Neural crest cell (in vitro differentiated cells): ENCODE measurements around the gene DGCR6L. TPM values are rescaled to one million over a fixed set of nuclear protein-coding genes. Genes with fewer than 3 reads are reported as not detected.
"Not testable (repeated sequence)": the region's sequence is repeated elsewhere in the genome, so short reads cannot be mapped to it uniquely, and the experiment has no call there.

Experiments
- DNase-seq: peaks from one replicate; pipeline ENCODE4 v3.0.0; 2021; ENCODE audit warnings: low read depth, mixed read lengths, low spot score
- H3K27ac Mint-ChIP-seq: one replicate; pipeline ENCODE4 v1.8.0; 2021; ENCODE audit warnings: mild to moderate bottlenecking, mixed read lengths; ENCODE audit not compliant: unreplicated experiment
- H3K27me3 Mint-ChIP-seq: 2 replicates; pipeline ENCODE4 v1.8.0; 2021; ENCODE audit warnings: low read depth, mild to moderate bottlenecking, mixed read lengths
- H3K36me3 Mint-ChIP-seq: 2 replicates; pipeline ENCODE4 v1.8.0; 2021; ENCODE audit warnings: low read depth, mild to moderate bottlenecking, mixed read lengths
- H3K4me1 Mint-ChIP-seq: 2 replicates; pipeline ENCODE4 v1.8.0; 2021; ENCODE audit warnings: mixed read lengths
- H3K4me3 Mint-ChIP-seq: one replicate; pipeline ENCODE4 v1.8.0; 2021; ENCODE audit warnings: mild to moderate bottlenecking, mixed read lengths
- H3K9me3 Mint-ChIP-seq: 2 replicates; pipeline ENCODE4 v1.8.0; 2021; ENCODE audit warnings: mixed read lengths
- CTCF ChIP-seq: fragments of 200-600 bp; sonication (generic); conservative IDR thresholded peaks from 2 replicates; pipeline ENCODE4 v1.5.0; 2021; ENCODE audit warnings: antibody characterized with exemption, mild to moderate bottlenecking
- total RNA-seq: library from RNA; stranded (reverse); gene quantifications from 2 replicates; pipeline ENCODE4 v1.2.1, GENCODE V29; 2021

DGCR6L gene
- total RNA-seq, 1 donor from 2014 or later: 58.7 TPM

DNA sequence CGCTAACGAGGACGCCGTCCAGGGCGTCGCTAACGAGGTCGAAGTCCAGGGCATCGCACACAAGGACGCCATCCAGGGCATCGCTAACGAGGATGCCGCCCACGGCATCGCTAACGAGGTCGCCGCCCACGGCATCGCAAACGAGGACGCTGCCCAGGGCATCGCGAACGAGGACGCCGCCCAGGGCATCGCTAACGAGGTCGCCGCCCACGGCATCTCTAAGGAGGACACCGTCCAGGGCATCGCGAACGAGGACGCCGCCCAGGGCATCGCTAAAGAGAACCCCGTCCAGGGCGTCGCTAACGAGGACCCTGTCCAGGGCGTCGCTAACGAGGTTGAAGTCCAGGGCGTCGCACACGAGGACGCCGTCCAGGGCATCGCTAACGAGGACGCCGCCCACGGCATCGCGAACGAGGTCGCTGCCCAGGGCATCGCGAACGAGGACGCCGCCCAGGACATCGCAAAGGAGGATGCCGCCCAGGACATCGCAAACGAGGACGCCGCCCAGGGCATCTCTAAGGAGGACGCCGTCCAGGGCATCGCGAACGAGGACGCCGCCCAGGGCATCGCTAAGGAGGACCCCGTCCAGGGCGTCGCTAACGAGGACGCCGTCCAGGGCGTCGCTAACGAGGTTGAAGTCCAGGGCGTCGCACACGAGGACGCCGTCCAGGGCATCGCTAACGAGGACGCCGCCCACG is 36.2 kb upstream of the DGCR6L start:
- not testable (repeated sequence) for H3K4me3 Mint-ChIP-seq, DNase-seq, H3K4me1 Mint-ChIP-seq, H3K27me3 Mint-ChIP-seq, H3K9me3 Mint-ChIP-seq, H3K27ac Mint-ChIP-seq, H3K36me3 Mint-ChIP-seq

GRCh38 chr22:20354238-20354975 is 34.5 kb upstream of the DGCR6L start:
- Mint-ChIP-seq H3K27ac (no peak overlapping the region), H3K4me3 (peak overlapping the region; percentile 57), H3K4me1 (no peaks in the 10 kb centered on the region), H3K9me3 (no peaks in the 10 kb centered on the region), H3K36me3 (peaks cover 4% of the 10 kb centered on the region), H3K27me3 (no peaks in the 10 kb centered on the region)
- no peak for DNase-seq
- TF ChIP-seq CTCF: no peak

DNA sequence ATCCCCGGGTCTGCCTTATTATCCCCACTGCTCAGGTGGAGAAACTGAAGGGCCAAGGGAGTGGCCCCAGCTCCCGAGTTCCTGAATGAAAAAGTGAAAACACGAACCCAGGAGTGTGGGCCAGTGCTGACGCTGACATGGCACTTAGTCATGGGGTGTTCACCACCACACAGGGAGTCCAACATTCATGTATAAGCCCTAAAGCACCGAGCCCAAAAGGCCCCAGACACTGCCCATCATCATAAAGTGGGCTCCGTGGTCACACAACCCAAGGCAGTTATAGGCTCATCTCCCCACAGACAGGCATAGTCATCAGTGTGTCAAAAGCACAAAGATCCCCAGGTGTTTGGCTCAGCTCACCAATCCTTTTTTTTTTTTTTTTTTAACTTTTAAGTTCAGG is 32.7 kb upstream of the DGCR6L start:
- H3K9me3 Mint-ChIP-seq, H3K27me3 Mint-ChIP-seq, H3K27ac Mint-ChIP-seq, H3K36me3 Mint-ChIP-seq, DNase-seq, H3K4me3 Mint-ChIP-seq, H3K4me1 Mint-ChIP-seq: not testable (repeated sequence)

DNA sequence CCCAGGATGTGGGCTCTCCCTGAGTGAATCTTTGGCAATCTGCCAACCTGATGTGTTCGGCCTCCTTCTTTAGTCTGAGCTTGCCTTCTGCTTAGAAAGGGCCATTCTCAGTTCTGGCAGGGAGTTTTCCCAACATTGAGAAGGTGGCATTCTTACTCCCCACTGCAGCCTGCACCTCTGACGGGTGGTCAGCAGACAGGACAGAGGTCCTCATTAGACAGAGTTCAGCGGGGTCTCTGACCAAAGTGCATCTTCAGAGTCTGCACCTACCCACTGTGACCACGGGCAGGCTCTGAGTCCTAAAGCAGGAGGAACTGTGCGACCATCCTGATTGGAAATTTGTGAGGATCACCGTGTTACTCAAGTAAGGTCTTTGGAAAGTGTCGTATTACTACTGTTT is 26.7 kb upstream of the DGCR6L start:
- H3K4me1 Mint-ChIP-seq, H3K36me3 Mint-ChIP-seq, H3K27ac Mint-ChIP-seq, H3K9me3 Mint-ChIP-seq, H3K4me3 Mint-ChIP-seq, DNase-seq, H3K27me3 Mint-ChIP-seq: not testable (repeated sequence)

- not testable (repeated sequence) for H3K27me3 Mint-ChIP-seq, H3K9me3 Mint-ChIP-seq, H3K4me3 Mint-ChIP-seq, H3K36me3 Mint-ChIP-seq, DNase-seq, H3K4me1 Mint-ChIP-seq, H3K27ac Mint-ChIP-seq
Observed at GRCh38 chr22:20338291-20338690, 18.4 kb upstream of the DGCR6L start.

DNA sequence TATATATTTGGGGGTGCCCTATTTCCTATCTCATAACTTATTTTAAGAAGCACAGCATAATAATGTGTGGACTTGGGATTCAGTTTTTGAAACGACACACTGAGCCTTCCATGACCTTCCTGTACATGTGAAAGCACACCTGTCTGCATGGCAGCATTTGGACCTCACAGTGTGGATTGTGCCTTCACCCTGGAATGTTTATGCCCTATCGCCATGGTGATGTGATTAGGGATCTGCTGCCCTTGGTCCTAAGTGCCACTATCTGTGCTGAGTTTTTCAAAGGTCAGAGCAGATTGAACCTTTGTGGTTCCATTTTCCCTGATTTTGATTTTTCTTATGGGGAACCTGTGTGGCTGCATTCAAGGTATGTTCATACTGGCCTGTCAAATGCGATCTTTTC is 17.9 kb upstream of the DGCR6L start:
- H3K27ac Mint-ChIP-seq, H3K27me3 Mint-ChIP-seq, H3K4me1 Mint-ChIP-seq, H3K36me3 Mint-ChIP-seq, H3K4me3 Mint-ChIP-seq, H3K9me3 Mint-ChIP-seq, DNase-seq: not testable (repeated sequence)

DNA sequence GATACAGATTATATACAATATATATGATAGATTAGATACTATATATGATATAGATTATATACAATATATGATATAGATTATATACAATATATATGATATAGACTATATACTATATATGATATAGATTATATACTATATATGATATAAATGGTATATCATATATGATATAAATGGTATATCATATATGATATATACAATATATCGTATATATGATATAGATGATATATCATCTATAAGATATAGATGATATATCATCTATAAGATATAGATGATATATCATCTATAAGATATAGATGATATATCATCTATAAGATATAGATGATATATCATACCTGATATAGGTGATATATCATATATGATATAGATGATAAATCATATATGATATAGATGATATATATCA is 16.7 kb upstream of the DGCR6L start:
- not testable (repeated sequence) for H3K36me3 Mint-ChIP-seq, H3K4me3 Mint-ChIP-seq, DNase-seq, H3K27me3 Mint-ChIP-seq, H3K27ac Mint-ChIP-seq, H3K9me3 Mint-ChIP-seq, H3K4me1 Mint-ChIP-seq

DNA sequence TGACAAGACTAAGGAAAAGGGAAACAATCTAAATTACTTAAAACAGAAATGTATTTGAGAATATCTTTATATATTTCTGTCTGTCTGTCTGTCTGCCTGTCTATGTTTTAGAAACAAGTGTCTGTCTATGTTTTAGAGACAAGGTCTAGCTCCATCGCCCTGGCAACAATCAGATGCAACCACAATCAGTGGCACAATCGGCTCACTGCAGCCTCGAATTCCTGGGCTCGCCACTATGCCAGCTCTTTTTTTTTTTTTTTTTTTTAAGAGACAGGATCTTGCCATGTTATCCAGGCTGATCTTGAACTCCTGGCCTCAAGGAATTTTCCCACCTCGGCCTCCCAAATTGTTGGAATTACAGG is 8.7 kb upstream of the DGCR6L start:
- not testable (repeated sequence) for H3K27me3 Mint-ChIP-seq, H3K4me3 Mint-ChIP-seq, H3K36me3 Mint-ChIP-seq, H3K27ac Mint-ChIP-seq, H3K9me3 Mint-ChIP-seq, DNase-seq, H3K4me1 Mint-ChIP-seq

DNA sequence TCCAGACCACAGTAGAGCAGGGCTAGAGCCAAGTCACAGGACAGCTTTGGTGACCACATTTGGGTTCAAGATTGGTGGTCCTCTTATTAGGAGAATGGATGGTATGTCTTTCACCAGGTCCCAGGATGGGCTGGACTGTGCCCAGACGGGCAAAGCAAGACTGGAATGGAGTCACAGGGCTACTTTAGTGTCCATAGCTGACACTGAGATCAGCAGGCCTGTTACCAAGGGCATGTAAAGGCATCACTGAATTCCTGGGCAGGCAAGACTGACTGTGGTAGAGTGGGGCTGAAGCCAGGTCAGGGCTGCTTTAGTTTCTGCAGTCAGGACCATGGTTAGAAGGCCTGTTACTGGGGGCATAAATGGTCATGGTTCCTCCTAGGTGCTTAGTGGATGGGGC is 6.1 kb upstream of the DGCR6L start:
- not testable (repeated sequence) for H3K4me3 Mint-ChIP-seq, H3K4me1 Mint-ChIP-seq, H3K9me3 Mint-ChIP-seq, H3K27ac Mint-ChIP-seq, DNase-seq, H3K27me3 Mint-ChIP-seq, H3K36me3 Mint-ChIP-seq
